RPMI8226 (cell line): ENCODE data around the gene AACS.

ENCODE experiments used
- DNase-seq: peaks from one replicate; pipeline ENCODE4 v3.0.0-alpha.2; 2015

The AACS gene

GRCh38 chr12:125159702-125160101 is 94.5 kb downstream of the AACS start:
- DNase-seq, result peak; percentile 7

DNA sequence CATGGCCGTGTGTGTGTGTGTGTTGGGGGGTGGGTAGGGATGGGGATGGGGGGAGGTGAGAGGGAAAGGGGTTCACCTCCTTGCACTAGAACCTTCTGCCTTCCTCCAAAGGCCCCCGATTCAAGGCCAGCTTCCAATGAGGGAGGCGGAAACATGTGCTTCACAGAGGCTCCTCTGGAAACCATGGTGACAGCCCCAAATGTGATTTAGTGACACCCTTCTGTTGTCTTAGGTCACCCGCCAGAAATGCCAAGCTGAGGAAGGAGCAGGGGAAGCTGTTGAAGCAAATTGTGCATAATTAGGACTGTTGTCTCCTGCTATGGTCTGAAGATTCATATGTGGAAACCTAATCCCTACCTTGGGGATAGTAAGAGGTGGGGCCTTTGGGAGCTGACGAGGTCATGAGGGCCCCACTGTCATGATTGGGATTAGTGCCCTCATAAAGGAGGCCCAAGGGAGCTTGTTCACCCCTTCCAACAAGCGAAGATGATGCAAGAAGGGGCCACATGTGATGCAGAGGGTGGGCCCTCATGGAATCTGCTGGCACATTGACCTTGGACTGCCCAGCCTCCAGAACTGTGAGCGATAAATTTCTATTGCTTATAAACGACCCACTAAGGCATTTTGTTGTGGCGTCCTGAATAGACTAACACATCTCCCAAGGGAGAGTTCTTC is 95.2 kb downstream of the AACS start:
- no peak for DNase-seq

DNA sequence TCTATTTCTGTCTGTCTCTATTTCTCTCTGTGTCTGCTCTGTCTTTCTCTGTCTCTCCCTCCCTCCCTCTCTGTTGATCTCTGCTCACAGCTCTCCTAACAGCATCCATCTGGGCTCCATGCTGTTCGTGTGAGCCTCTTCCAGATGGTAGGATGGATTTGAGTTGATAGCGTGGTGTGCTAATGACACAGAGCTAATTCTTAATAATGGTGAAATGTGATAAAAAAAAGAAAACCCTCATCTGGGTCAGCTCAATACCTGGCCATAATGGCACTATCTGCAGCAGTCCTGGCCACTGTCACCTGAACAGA is 96.4 kb downstream of the AACS start:
- no peak for DNase-seq

GRCh38 chr12:125162489-125163028 is 97.3 kb downstream of the AACS start:
- no peak for DNase-seq

DNA sequence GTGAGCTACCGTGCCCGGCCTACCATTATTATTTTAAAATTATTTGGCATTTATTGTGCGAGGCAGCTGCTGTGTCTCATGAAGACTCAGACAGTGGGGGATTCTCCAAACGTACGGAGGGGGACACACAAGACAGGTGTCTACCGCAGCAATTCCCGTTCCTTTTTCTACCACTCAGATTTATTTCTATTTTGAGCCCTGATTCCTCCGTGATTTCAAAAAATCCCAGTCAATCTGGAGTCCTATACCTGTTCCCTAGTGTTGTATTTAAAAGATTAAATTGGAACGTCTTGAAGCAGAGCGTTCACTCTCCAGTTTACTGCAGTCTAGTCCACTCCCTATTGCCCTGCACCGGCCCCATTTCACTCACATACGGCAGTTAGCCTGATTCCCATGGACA is 97.9 kb downstream of the AACS start:
- DNase-seq, result no peak

GRCh38 chr12:125164541-125164940 is 99.3 kb downstream of the AACS start:
- DNase-seq, result no peak

- DNase-seq, result no peak
Observed at GRCh38 chr12:125166041-125166440, 100.8 kb downstream of the AACS start.

DNA sequence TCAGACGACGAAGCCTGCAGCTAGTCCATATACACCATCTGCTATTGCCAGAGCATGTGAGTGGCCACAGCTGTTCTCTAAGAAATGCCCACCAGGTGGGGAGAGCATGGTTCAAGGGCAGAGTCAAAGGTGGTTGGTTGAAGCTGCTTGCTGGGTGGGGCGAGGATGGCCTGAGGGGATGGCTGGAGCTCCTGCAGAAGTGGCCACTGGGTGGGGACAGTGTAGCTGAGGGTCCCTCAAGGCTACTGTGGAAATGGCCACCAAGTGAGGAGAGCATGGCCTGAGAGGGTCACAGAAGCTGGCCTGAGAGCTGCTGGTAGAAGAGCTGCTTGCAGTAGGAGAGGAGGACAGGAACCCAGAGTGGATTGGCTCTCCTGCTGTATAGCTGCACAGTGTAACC is 102.4 kb downstream of the AACS start:
- DNase-seq, result no peak

DNA sequence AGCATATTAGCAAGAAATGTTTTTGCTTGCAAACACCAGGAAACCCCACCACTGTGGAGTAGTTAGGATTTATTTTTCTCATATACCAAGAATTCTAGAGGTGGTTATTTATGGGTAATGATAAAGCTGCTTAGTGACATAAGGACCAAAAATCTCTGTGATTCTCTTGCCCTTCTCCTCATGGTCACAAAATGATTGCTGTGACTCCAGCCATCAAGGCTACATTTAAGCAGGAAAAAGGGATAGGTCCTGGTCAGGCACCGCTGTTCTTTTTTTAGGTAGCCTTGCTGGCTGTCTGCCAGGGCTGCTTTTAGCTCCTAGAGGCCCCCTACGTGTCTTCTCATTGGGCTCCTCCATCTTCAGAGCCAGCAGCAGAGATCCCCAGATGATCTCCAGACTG is 104.2 kb downstream of the AACS start:
- no peak for DNase-seq

- DNase-seq, result no peak
Observed at GRCh38 chr12:125169870-125170269, 104.6 kb downstream of the AACS start.

DNA sequence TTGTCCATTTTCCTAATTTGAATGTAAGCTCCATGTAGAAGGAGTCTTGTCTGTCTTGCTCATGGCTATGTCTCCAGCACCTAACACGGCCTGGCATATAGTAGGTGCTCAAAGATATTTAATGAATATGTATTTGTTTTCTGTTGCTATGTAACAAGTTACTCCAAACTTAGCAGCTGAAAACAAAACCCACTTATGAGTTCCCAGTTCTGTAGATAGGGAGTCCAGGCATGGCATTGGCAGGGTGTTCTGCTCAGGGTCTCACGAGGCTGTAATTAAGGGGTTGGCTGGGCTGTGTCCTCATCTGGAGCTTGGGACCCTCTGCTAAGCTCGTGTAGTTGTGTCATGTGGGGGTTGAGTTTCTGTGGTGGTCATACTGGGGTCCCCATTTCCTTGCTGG is 106.0 kb downstream of the AACS start:
- no peak for DNase-seq

- no peak for DNase-seq
Observed at GRCh38 chr12:125172231-125172850, 107.1 kb downstream of the AACS start.

- no peak for DNase-seq
Observed at GRCh38 chr12:125175576-125175975, 110.3 kb downstream of the AACS start.

- DNase-seq, result no peak
Observed at GRCh38 chr12:125178222-125178621, 113.0 kb downstream of the AACS start.

GRCh38 chr12:125180144-125180543 is 114.9 kb downstream of the AACS start:
- no peak for DNase-seq

DNA sequence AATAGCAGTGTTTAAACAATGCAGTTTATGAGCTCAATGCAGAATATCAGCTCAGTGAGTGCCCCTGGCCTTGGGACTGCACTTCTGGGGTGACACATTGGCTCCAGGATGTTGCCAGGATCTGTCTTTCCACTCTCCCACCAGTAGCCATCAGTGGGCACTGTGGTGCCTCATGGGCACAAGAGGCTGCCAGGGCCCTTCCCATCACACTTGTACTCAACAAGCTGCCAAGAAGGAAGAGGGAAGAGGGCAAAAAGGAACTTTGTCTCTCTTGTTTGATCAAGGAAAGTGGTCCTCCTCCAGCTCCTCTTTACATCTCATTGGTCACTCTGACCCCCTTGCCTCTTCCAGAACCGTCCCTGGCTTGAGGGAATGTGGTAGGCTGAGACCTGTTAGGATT is 115.9 kb downstream of the AACS start:
- DNase-seq, result no peak

GRCh38 chr12:125183187-125184067 is 118.2 kb downstream of the AACS start:
- DNase-seq, result peak; percentile 78

GRCh38 chr12:125184213-125184967 is 119.2 kb downstream of the AACS start:
- DNase-seq, result no peak

GRCh38 chr12:125185311-125185739 is 120.1 kb downstream of the AACS start:
- DNase-seq, result no peak

DNA sequence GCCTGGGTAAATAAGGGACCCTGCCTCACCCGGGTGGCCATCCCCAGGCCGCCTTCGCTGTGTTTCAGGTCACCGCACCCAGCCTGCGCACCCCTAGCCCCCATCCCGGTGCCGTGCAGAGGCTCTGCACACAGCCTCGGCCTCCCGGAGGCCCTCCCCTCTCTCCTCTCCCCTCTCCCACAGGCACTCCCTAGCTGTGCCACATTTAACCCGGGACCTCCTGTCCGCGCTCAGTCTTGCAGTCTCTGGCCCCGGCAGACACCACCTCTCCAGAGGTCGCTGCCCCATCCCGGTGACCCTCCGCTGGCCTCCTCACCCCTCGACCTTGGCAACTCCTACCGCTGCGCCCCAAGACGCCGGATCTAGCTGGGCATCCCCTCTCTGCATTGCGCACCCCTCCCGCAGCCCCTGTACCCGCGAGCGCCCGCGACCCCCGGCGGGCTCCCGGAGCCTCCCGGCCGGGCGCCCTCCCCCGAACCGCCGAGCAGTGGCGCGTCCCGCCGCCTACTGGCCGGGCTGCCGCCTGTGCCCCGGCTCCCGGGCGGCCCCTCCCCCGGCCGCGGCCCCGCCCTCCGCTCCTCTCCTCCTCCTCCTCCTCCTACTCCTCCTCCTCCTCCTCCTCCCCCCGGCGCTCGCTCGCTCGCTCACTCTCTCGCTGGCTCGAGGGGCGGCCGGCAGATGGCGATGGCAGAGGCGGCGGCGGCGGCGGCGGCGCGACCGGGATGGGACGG is 120.7 kb downstream of the AACS start, which contains the start of gene TMEM132B:
Gene TMEM132B (plus strand): TSS at position 647 of the 731 bp plus-strand sequence.
- DNase-seq, result peak; percentile 87

- no peak for DNase-seq
Observed at GRCh38 chr12:125186471-125187147, 121.4 kb downstream of the AACS start.
